HUDEP-2 (cell line): ENCODE data around the gene EPAS1.
A peak's percentile ranks its signal among the peaks of the same experiment; 100 is the strongest.

ENCODE experiments used
- DNase-seq, 76 experiments: peaks; one replicate each; lab custom pipeline; 2025; ENCODE audit not compliant: unreplicated experiment in 76 of 76; lab: John Stamatoyannopoulos, UW

The EPAS1 gene

GRCh38 chr2:46336283-46336959 lies 39.2 kb downstream of the EPAS1 start:
- DNase-seq: no peak

- no peak for DNase-seq
Measured at GRCh38 chr2:46337208-46337994, 40.2 kb downstream of the EPAS1 start.

GRCh38 chr2:46338674-46339073 lies 41.5 kb downstream of the EPAS1 start:
- DNase-seq: peak in 17 of 76 experiments; percentile 6 to 52 (median 13)

GRCh38 chr2:46339200-46339599 lies 42.0 kb downstream of the EPAS1 start:
- peak in 3 of 76 experiments; percentile 10 to 26 (median 13) for DNase-seq

- peak in 74 of 76 experiments; percentile 36 to 96 (median 83) for DNase-seq
Measured at GRCh38 chr2:46339676-46340459, 42.7 kb downstream of the EPAS1 start.

- peak in 45 of 76 experiments; percentile 10 to 83 (median 57) for DNase-seq
Measured at GRCh38 chr2:46340740-46341420, 43.7 kb downstream of the EPAS1 start.

- DNase-seq: no peak
Measured at GRCh38 chr2:46342566-46343315, 45.5 kb downstream of the EPAS1 start.

- DNase-seq: no peak
Measured at GRCh38 chr2:46344706-46345105, 47.5 kb downstream of the EPAS1 start.

GRCh38 chr2:46345775-46346174 lies 48.6 kb downstream of the EPAS1 start:
- no peak for DNase-seq

GRCh38 chr2:46346719-46347118 lies 49.5 kb downstream of the EPAS1 start:
- DNase-seq: no peak

GRCh38 chr2:46347648-46348280 lies 50.6 kb downstream of the EPAS1 start:
- DNase-seq: no peak

GRCh38 chr2:46349115-46349547 lies 51.9 kb downstream of the EPAS1 start:
- DNase-seq: no peak

GRCh38 chr2:46350029-46350689 lies 53.0 kb downstream of the EPAS1 start:
- no peak for DNase-seq

GRCh38 chr2:46351098-46351749 lies 54.0 kb downstream of the EPAS1 start:
- DNase-seq: no peak

- no peak for DNase-seq
Measured at GRCh38 chr2:46351750-46352138, 54.5 kb downstream of the EPAS1 start.

- no peak for DNase-seq
Measured at GRCh38 chr2:46352621-46353020, 55.4 kb downstream of the EPAS1 start.

- DNase-seq: no peak
Measured at GRCh38 chr2:46353509-46353908, 56.3 kb downstream of the EPAS1 start.

GRCh38 chr2:46355756-46356155 lies 58.5 kb downstream of the EPAS1 start:
- DNase-seq: no peak
